ENCODE measurements around the gene EPHB4.

Gene EPHB4

DNA sequence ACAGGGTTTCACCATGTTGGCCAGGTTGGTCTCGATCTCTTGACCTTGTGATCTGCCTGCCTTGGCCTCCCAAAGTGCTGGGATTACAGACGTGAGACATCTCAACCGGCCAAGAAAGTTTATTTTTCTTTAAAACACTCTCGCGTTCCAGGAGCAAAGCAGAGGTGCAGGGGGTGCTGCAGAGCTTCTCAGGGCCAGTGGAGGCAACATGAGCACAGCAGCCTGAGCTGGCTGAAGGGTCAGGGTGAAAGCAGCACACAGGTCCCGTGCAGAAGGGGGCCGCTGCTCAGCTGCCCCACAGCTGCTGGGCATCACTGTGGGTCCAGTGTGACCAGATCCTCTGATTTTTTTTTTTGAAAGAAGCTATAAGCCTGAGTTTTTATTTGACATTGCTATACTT lies 46.1 kb downstream of the EPHB4 start:
- FAIRE-seq (no peak), DNase-seq (ENCODE audit: insufficient read length, low spot score) (no peak)
- TF ChIP-seq, protein P1, sequence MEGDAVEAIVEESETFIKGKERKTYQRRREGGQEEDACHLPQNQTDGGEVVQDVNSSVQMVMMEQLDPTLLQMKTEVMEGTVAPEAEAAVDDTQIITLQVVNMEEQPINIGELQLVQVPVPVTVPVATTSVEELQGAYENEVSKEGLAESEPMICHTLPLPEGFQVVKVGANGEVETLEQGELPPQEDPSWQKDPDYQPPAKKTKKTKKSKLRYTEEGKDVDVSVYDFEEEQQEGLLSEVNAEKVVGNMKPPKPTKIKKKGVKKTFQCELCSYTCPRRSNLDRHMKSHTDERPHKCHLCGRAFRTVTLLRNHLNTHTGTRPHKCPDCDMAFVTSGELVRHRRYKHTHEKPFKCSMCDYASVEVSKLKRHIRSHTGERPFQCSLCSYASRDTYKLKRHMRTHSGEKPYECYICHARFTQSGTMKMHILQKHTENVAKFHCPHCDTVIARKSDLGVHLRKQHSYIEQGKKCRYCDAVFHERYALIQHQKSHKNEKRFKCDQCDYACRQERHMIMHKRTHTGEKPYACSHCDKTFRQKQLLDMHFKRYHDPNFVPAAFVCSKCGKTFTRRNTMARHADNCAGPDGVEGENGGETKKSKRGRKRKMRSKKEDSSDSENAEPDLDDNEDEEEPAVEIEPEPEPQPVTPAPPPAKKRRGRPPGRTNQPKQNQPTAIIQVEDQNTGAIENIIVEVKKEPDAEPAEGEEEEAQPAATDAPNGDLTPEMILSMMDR (IDR thresholded peaks at IDR 0.05; ENCODE audit: insufficient read depth, missing control alignments) = no peak

GRCh38 chr7:100779359-100779758 lies 48.0 kb downstream of the EPHB4 start:
- FAIRE-seq = no peak
- TF ChIP-seq, protein P1 (IDR thresholded peaks at IDR 0.05; ENCODE audit: insufficient read depth, missing control alignments) = no peak
- no peak for DNase-seq (ENCODE audit: insufficient read length, low spot score)

DNA sequence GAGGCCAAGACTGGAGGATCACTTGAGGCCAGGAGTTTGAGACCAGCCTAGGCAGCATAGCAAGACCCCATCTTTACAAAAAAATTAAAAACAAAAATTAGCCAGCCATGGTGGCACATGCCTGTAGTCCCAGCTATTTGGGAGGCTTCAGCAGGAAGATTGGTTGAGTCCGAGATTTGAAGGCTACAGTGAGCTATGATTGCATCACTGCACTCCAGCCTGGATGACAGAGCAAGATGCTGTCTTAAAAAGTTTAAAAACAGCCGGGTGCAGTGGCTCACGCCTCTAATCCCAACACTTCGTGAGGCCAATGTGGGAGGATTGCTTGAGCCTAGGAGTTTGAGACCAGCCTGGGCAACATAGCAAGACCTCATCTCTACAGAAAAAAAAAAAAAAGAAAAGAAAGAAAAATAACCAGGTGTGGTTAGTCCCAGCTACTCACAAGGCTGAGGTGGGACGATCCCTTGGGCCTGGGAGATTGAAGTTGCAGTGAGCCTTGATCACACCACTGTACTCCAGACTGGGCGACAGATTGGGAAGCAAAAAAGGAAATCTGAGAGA lies 49.2 kb downstream of the EPHB4 start:
- TF ChIP-seq, protein P1 (IDR thresholded peaks at IDR 0.05; ENCODE audit: insufficient read depth, missing control alignments) = no peak
- DNase-seq (ENCODE audit: insufficient read length, low spot score) = no peak
- FAIRE-seq = no peak

- FAIRE-seq = no peak
- DNase-seq (ENCODE audit: insufficient read length, low spot score) = no peak
- TF ChIP-seq, protein P1 (IDR thresholded peaks at IDR 0.05; ENCODE audit: insufficient read depth, missing control alignments) = no peak
Measured at GRCh38 chr7:100773491-100773890, 53.8 kb downstream of the EPHB4 start.

DNA sequence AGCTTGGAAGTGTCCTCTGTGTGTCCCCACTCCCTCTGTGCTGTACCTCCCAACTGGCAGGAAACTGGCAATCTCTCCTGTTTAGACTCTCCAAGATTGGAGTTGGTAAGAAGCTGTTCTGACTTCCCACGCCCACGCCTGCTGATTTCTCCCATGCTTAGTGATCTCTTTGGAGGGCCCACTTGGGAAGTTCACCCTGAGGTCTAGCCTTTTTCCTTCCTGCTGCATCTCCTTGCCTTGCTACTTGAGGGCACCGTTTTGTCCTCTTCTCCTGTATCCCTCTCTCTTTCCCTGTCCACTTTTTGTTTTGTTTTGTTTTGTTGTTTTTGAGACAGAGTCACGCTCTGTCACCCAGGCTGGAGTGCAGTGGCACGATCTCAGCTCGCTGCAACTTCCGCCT lies 58.5 kb downstream of the EPHB4 start:
- no peak for FAIRE-seq
- TF ChIP-seq, protein P1 (IDR thresholded peaks at IDR 0.05; ENCODE audit: insufficient read depth, missing control alignments) = no peak
- no peak for DNase-seq (ENCODE audit: insufficient read length, low spot score)

DNA sequence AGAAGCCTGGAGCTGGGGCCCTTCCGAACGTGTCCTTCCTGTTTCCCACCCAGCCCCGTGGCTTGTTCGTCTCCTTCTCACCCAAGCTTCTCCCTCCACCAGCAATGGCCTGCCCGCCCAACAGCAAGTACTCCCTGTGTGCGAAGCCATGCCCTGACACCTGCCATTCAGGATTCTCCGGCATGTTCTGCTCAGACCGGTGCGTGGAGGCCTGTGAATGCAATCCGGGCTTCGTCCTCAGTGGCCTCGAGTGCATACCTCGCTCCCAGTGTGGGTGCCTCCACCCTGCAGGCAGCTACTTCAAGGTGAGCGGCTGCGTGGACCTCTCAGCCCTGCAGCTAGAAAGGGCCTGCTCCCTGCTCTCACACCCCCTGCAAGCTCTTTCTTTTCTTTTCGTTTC lies 62.1 kb downstream of the EPHB4 start:
- TF ChIP-seq, protein P1 (IDR thresholded peaks at IDR 0.05; ENCODE audit: insufficient read depth, missing control alignments) = no peak
- no peak for FAIRE-seq
- no peak for DNase-seq (ENCODE audit: insufficient read length, low spot score)

DNA sequence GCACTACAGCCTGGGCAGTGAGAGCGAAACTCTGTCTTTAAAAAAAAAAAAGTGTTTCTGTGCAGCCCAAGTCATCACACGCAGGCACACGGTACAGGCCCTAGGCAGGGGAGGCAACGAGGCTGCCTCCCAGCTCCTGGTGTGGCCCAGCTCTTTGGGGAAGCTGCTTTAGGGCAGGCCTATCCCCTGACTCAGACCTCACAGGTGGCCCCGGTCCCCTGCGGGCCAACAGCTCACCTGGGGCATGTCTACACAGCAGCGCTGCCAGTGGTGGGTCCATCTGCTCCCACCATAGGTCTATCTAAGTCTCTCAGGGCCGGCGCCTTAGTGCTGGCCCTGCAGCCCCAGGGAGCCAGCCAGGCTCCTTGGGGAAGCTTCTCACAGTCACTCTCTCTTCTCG lies 62.5 kb downstream of the EPHB4 start:
- FAIRE-seq = no peak
- TF ChIP-seq, protein P1 (IDR thresholded peaks at IDR 0.05; ENCODE audit: insufficient read depth, missing control alignments) = no peak
- DNase-seq (ENCODE audit: insufficient read length, low spot score) = no peak
